ENCODE data around the gene HNRNPA3. TPM values are rescaled to one million over a fixed set of nuclear protein-coding genes. Genes with fewer than 3 reads are reported as not detected.

Gene HNRNPA3
- total RNA-seq, 1 experiment from 2014 or later: 406 TPM

DNA sequence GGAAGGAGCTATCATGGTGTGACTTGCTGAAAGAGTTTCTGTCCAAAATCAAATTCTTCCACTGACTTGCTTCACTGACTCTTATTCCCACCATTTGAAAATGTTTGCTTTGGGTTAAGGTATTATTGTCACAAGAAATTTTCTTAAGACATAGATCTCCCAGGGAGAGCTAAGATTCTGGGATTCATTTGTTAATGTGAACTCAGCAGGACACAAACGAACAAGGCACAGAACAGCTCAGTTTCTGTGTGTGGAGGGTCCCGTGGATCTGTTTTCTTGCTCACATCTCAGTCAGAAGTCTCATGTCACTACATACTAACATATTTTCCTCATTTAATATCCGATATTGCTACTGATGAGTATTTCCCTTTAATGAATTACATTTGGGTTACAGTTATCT, 8.2 kb upstream of the HNRNPA3 start:
- ChIA-PET POLR2A (interaction anchor here (0.9 to 1.7 kb wide), 3 partner anchors 8 to 125 kb away, joined by 3 to 4 read pairs (median 4); partner anchors contain the start of gene HNRNPA3), CTCF (interaction anchor here (1.2 to 1.5 kb wide), 5 partner anchors 10 to 55 kb away, joined by 3 to 11 read pairs (median 5); no protein-coding TSS in a partner anchor)
- Mint-ChIP-seq H3K4me1 (peaks cover 26% of the 10 kb centered on the region), H3K36me3 (no peaks in the 10 kb centered on the region), H3K27me3 (ENCODE audit: low read depth) (peaks cover 46% of the 10 kb centered on the region), H3K27ac (peak overlapping the region; percentile 21), H3K4me3 (no peak overlapping the region), H3K9me3 (no peaks in the 10 kb centered on the region)
- TF ChIP-seq NFE2L1 (CRISPR knock-in tag; IDR thresholded peaks at IDR 0.05): no peak
- no peak for TF ChIP-seq FOXJ3 (CRISPR knock-in tag; IDR thresholded peaks at IDR 0.05; ENCODE audit: borderline replicate concordance)
- no peak for TF ChIP-seq ZNF263 (CRISPR knock-in tag; IDR thresholded peaks at IDR 0.05; ENCODE audit: low read depth)
- TF ChIP-seq ZSCAN18 (CRISPR knock-in tag; IDR thresholded peaks at IDR 0.05): no peak
- TF ChIP-seq EMX1 (CRISPR knock-in tag; IDR thresholded peaks at IDR 0.05): no peak
- TF ChIP-seq PRRX2 (CRISPR knock-in tag; IDR thresholded peaks at IDR 0.05): no peak
- no peak for DNase-seq (ENCODE audit: low spot score)
- peak; percentile 80 for ATAC-seq

- no peaks in the 10 kb centered on the region for H3K9me3 Mint-ChIP-seq
- no peak for ATAC-seq
- H3K27ac Mint-ChIP-seq: no peak overlapping the region
- TF ChIP-seq USF1 (CRISPR knock-in tag; IDR thresholded peaks at IDR 0.05): no peak
- TF ChIP-seq MXD4 (CRISPR knock-in tag; IDR thresholded peaks at IDR 0.05; ENCODE audit: borderline replicate concordance): no peak
- TF ChIP-seq NR1H2 (CRISPR knock-in tag; IDR thresholded peaks at IDR 0.05): no peak
- no peak for TF ChIP-seq FOXP1 (CRISPR knock-in tag; IDR thresholded peaks at IDR 0.05; ENCODE audit: borderline replicate concordance)
- no peak for TF ChIP-seq ZNF219 (CRISPR knock-in tag; IDR thresholded peaks at IDR 0.05; ENCODE audit: borderline replicate concordance)
- TF ChIP-seq CREB1 (CRISPR knock-in tag; IDR thresholded peaks at IDR 0.05): no peak
- TF ChIP-seq NR2C2 (CRISPR knock-in tag; IDR thresholded peaks at IDR 0.05): no peak
- TF ChIP-seq KAT7 (CRISPR knock-in tag; IDR thresholded peaks at IDR 0.05; ENCODE audit: borderline replicate concordance): no peak
- TF ChIP-seq RORB (CRISPR knock-in tag; IDR thresholded peaks at IDR 0.05): no peak
- no peak for TF ChIP-seq TCF7 (CRISPR knock-in tag; IDR thresholded peaks at IDR 0.05; ENCODE audit: low read depth)
- TF ChIP-seq, protein P1, sequence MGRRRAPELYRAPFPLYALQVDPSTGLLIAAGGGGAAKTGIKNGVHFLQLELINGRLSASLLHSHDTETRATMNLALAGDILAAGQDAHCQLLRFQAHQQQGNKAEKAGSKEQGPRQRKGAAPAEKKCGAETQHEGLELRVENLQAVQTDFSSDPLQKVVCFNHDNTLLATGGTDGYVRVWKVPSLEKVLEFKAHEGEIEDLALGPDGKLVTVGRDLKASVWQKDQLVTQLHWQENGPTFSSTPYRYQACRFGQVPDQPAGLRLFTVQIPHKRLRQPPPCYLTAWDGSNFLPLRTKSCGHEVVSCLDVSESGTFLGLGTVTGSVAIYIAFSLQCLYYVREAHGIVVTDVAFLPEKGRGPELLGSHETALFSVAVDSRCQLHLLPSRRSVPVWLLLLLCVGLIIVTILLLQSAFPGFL (CRISPR knock-in tag; IDR thresholded peaks at IDR 0.05; ENCODE audit: borderline replicate concordance): no peak
- TF ChIP-seq, protein P2, sequence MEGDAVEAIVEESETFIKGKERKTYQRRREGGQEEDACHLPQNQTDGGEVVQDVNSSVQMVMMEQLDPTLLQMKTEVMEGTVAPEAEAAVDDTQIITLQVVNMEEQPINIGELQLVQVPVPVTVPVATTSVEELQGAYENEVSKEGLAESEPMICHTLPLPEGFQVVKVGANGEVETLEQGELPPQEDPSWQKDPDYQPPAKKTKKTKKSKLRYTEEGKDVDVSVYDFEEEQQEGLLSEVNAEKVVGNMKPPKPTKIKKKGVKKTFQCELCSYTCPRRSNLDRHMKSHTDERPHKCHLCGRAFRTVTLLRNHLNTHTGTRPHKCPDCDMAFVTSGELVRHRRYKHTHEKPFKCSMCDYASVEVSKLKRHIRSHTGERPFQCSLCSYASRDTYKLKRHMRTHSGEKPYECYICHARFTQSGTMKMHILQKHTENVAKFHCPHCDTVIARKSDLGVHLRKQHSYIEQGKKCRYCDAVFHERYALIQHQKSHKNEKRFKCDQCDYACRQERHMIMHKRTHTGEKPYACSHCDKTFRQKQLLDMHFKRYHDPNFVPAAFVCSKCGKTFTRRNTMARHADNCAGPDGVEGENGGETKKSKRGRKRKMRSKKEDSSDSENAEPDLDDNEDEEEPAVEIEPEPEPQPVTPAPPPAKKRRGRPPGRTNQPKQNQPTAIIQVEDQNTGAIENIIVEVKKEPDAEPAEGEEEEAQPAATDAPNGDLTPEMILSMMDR (IDR thresholded peaks at IDR 0.05): no peak
- TF ChIP-seq SP1 (CRISPR knock-in tag; conservative IDR thresholded peaks at IDR 0.05): no peak
- TF ChIP-seq, protein P3, sequence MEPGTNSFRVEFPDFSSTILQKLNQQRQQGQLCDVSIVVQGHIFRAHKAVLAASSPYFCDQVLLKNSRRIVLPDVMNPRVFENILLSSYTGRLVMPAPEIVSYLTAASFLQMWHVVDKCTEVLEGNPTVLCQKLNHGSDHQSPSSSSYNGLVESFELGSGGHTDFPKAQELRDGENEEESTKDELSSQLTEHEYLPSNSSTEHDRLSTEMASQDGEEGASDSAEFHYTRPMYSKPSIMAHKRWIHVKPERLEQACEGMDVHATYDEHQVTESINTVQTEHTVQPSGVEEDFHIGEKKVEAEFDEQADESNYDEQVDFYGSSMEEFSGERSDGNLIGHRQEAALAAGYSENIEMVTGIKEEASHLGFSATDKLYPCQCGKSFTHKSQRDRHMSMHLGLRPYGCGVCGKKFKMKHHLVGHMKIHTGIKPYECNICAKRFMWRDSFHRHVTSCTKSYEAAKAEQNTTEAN (CRISPR knock-in tag; IDR thresholded peaks at IDR 0.05): no peak
- no peak for TF ChIP-seq JAZF1 (CRISPR knock-in tag; IDR thresholded peaks at IDR 0.05)
- TF ChIP-seq SMAD4 (CRISPR knock-in tag; IDR thresholded peaks at IDR 0.05): no peak
- H3K36me3 Mint-ChIP-seq: no peaks in the 10 kb centered on the region
- H3K27me3 Mint-ChIP-seq (ENCODE audit: low read depth): peaks cover 43% of the 10 kb centered on the region
- CTCF ChIA-PET: no interaction called here
- POLR2A ChIA-PET: no interaction called here
- H3K4me1 Mint-ChIP-seq: peaks cover 38% of the 10 kb centered on the region
- H3K4me3 Mint-ChIP-seq: no peak overlapping the region
- no peak for DNase-seq (ENCODE audit: low spot score)
Measured at GRCh38 chr2:177207101-177207500, 5.5 kb upstream of the HNRNPA3 start.

All from WTC11 (cell line).